NCI-H226 (cell line): Measurements from ENCODE around the gene CCL3.
"Not testable (repeated sequence)": the region's sequence is repeated elsewhere in the genome, so short reads cannot be mapped to it uniquely, and the experiment has no call there.

Source experiments
- DNase-seq: peaks from one replicate; pipeline ENCODE4 v3.0.0-alpha.2; 2015

The CCL3 gene

DNA sequence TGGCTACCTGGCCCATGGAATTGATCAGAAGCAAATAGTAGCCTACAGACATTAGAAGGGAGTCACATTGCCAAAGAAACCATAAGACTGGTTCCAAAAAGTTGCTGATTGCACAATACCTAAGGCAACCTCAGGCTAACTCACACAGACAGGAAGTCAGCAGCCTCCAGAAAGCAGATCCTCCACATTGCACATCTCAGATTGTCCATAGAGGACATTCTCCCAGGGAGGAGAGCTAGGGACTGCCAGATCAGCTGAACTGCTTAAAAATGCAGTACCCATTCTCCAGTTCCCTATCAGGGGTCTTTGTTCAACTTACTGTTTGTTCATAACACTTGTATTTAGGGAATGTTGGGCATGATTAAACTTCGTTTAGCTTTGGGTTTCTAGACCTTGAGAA lies 4.2 kb downstream of the CCL3 start:
- no peak for DNase-seq

- not testable (repeated sequence) for DNase-seq
Measured at GRCh38 chr17:36083691-36084090, 6.3 kb downstream of the CCL3 start.

DNA sequence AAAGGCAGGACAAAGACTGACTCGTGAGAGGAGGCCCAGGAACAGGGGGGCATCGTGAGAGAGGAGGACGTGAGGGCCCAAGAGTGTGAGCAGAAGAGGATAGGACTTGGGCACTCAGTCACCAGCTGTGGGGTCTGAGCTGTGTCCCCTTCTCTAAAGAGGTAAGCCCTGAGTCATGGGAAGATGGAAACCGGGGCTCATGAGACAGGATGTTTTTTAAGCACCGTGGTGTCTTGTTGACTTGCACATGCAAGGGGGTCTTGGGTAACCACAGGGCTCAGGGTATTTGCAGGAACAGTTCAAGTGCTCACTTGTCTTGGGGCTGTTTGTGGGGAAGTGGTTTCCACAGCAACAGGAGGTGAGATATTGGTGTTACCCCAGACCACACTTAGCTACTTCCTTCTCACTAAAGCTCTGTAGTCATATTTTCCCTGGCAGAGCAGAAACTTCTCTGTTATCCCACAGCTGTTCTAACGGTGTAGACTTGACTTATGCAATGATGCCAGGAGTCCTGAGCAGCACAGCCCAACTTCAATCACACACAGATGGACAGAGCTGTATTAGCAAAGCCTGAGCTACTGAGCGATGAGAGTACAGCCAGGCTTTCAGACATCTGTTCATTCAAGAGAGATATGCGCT lies 7.3 kb downstream of the CCL3 start:
- DNase-seq = not testable (repeated sequence)

DNA sequence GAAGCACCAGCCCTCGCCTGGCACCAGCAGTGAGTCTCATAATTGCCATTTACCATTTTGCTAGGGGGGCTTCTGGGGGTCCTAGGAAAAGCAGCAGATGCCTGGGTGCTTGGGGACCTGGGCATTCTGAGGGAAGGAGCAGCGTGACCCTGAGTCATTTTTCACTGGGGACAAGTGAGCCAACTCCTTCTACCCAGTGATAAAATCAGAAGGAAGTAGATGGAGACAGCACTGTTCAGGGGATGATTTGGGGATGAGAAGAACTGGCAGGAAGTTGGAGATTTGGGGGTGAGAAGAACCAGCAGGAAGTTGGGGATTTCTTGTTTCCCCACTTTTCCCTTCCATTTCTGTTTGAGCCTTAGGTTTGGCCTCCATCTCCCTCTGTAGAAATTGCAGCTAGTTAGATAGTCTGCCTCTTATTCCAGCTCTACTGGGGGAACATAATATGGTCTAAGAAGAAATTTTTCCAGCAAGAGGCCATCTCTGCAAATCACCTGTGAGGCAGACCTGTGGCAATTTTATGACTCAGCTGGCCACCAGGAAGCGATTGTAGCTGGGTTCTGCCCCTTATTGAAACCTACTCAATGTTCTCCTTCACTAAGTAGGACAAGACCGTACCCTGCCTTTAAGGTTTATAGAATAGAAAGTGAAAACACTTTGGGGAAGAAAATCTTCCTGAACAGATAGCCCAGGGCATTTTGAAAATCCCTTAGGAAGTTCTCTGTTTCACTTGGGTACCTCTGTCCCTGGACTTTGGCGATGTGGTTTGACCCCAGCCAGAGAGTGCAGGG lies 8.1 kb downstream of the CCL3 start:
- not testable (repeated sequence) for DNase-seq

DNA sequence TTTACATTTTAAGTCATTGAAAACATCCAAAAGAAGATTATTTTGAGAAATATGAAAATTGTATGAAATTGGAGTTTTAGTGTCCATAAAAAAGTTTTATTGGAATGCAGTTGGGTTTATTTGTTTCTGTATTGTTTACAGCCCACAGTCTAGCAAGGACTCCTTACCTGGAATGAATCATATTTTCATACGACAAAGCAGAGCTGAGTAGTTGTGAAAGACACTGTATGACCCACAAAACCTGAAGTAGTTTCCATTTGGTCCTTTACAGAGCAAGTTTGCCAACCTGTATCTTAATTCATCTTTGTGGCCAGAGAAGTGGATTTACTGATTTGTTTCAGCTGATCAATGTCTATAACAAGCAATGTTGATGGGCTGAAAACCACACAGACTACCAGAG lies 15.6 kb downstream of the CCL3 start:
- no peak for DNase-seq

- no peak for DNase-seq
Measured at GRCh38 chr17:36072431-36073121, 17.4 kb downstream of the CCL3 start.

GRCh38 chr17:36071751-36072150 lies 18.2 kb downstream of the CCL3 start:
- DNase-seq = no peak

GRCh38 chr17:36070427-36070826 lies 19.5 kb downstream of the CCL3 start:
- no peak for DNase-seq

DNA sequence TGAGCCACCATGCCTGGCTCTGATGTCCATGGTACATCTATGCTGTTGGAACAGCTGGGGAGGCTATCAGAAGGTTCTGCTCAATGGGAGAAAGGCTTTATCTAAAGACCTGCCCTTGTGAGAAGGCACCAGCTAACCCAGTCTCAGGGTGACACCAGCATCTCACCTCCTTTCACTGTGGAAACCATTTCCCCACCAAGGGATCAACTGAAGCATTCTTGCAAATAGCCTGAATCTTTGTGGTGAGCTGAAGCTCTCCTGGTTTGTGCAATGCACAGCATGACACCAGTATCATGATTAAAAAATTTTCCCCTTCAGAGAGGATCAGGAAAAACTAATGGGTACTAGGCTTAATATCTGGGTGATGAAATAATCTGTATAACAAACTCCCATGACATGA lies 20.8 kb downstream of the CCL3 start:
- DNase-seq = no peak

- no peak for DNase-seq
Measured at GRCh38 chr17:36068524-36068923, 21.4 kb downstream of the CCL3 start.

- no peak for DNase-seq
Measured at GRCh38 chr17:36066365-36066985, 23.5 kb downstream of the CCL3 start.

DNA sequence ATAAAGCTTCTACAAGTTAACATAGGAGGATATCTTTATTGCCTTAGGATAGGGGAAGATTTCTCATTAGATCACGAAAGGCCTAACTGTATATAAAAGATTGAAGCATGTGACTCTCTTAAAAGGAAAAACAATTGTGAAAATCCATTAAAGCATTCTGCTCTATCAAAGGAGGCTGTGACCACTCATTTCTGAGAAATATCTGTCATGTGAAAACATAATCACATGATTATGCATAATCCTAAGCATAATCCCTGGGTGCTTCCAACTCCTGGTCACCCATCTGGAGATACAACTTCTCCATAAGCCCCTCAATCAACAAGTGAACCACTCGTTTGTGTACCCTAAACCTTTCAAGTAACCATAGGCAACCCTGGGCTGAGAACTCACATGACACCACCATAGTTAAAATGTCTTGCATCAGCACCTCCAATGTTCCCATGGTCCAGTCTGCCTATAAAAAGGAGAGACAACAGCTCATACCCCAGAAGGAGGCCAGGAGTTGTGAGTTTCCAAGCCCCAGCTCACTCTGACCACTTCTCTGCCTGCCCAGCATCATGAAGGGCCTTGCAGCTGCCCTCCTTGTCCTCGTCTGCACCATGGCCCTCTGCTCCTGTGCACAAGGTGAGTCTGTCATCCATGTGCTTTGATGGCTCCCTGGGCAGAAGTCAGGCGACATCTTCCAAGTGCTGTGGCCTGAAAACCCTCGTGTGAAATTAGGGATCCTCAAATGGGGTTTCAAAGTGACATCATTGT lies 26.0 kb downstream of the CCL3 start, which contains the start of gene CCL18:
Gene CCL18, plus strand, starts transcription at position 487 of the 756 bp plus-strand sequence. Its CDS starts 71 bp downstream, at position 558.
- DNase-seq = no peak

DNA sequence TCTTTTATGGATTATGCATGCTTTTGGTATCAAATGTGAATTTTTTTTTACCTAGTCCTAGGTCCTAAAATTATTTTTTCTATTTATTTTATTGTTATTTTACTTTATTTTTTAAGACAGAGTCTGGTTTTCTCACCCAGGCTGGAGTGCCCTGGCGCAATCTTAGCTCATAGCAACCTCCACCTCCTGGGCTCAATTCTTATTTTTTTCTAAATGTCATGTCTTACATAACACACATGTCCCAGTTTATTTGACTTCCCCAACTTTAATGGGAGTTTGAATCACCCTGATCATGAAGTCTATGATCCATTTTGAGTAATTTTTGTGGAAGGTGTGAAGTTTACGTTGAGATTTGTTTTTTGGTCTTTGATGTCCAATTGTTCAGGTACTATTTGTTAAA lies 29.1 kb downstream of the CCL3 start:
- no peak for DNase-seq

DNA sequence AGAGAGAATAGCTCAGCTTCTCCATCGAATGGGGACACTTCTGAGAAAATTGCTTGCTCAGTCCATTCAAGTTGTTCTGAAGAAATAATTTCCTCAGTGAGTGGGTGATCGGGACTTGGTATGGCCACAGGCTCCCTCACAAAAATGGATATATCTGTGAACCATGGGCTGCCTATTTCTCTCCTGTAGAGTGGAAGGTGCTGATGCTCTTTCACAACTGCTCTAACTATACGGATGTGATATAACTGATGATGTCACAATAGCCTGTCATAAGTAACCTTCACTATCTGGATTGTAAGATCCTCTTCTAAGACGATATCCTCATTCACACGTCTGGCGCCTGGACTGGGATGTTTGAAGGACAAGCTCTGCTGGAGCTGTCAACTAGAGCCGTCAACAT lies 30.5 kb downstream of the CCL3 start:
- DNase-seq = no peak

GRCh38 chr17:36057911-36058310 lies 32.0 kb downstream of the CCL3 start:
- no peak for DNase-seq

- no peak for DNase-seq
Measured at GRCh38 chr17:36055921-36056520, 33.9 kb downstream of the CCL3 start.

DNA sequence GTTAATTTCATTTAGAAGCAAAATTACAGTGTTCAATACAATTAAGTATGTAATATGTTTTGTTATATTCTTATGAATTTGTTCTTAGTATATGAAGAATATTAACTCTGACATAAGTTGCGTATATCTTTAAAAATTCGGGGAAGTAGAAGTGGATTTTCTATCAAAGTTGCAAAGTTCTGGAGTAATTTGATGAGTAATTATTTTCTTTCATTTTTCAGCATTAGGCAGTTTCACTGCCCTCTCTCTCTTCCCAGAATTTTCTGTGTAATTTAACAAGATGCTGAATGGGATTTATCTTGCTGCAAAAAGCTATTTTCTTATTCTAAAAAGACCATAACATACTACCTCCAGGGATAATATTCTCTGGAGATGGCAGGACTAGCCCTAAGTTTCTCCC lies 34.8 kb downstream of the CCL3 start:
- DNase-seq = no peak

- no peak for DNase-seq
Measured at GRCh38 chr17:36049643-36050042, 40.3 kb downstream of the CCL3 start.

DNA sequence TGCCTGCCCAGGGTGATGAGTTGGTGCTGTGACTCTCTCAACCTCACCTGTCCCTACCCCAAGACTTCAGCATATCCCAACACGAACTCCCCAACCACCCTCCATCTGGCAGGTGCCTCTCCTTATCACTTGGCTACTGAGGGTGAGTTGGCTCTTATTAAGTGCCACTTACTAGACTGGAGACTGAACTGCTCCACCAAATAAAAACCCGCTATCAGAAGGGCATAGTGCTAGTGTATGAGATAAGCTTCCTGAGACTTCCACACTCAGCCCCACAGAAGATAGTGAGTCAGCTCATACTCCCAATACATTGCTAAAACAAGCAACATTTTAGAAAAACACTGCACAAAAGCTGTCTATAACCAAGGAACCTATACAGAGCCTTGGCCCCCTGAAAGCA lies 41.9 kb downstream of the CCL3 start:
- DNase-seq = no peak
